Measurements from ENCODE around the gene CCL28. TPM values are rescaled to one million over a fixed set of nuclear protein-coding genes. Genes with fewer than 3 reads are reported as not detected.

Gene CCL28
- total and polyA plus RNA-seq, 9 of the 15 experiments (the other 6 are each of a cell fraction or from before 2014, with no cell fraction given), result not detected

GRCh38 chr5:43367909-43368669 lies 44.1 kb downstream of the CCL28 start (continued):
- TF ChIP-seq AFF1 (IDR thresholded peaks at IDR 0.05; ENCODE audit: low read depth in 1 of 2, partially characterized antibody in 2 of 2), result no peak
- no peak for TF ChIP-seq TOE1 (IDR thresholded peaks at IDR 0.05; ENCODE audit: borderline replicate concordance)
- TF ChIP-seq TOE1 (CRISPR knock-in tag; IDR thresholded peaks at IDR 0.05; ENCODE audit: borderline replicate concordance, low read depth), result no peak
- TF ChIP-seq ATF3 (IDR thresholded peaks at IDR 0.05), result 0 out of 2 replicates have a peak, but pooled peaks have one; percentile 26
- no peak for TF ChIP-seq ATF3 (CRISPR knock-in tag; conservative IDR thresholded peaks at IDR 0.05)
- TF ChIP-seq ZNF431 (CRISPR knock-in tag; IDR thresholded peaks at IDR 0.05), result no peak
- peak; percentile 35; the same call in 1 of the 2 replicates for TF ChIP-seq L3MBTL2 (IDR thresholded peaks at IDR 0.05)
